Measurements from ENCODE around the gene FPR2.
"Not testable (repeated sequence)": the region's sequence is repeated elsewhere in the genome, so short reads cannot be mapped to it uniquely, and the experiment has no call there.

FPR2 gene

DNA sequence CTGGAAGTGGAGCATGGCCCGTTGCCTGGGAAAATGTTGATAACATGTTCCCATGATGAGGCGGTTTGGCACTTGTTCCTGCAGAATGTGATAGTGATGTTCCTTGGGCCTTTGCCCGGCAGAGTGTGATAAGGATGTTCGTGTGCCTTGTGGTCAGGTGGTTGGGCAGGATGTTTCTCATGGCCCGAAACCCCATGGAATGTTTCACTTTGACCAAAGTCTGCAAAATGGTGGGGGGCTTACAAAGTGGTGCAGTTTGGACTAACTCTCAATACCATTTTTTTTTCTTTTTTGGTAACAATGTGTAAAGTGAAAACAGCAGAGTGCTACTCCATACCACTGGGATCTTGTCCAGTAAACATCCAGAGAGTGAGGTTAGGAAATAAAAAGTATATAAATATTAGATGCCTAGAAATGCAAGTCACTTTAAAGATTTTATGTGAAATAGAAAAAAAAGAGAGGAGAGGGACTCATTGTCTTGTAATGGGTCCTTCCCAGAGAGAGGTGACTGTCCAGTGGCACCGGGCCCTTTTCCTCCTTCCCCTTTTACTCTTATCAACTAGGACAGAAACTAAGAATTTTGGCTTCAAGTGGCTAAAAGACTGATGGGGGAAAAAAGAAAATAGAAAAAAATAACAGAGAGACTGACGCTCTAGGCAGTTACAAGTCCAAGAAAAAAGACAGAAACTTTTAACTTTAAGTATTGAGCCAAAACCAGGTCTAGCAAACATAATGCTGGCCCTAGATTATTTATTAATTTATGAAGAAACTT lies 39.7 kb downstream of the FPR2 start:
- no peaks in the 10 kb centered on the region for H3K4me1 Mint-ChIP-seq (ENCODE audit: low read depth)
- H3K27ac Mint-ChIP-seq: no peak overlapping the region
- H3K9me3 Mint-ChIP-seq: peaks cover 10% of the 10 kb centered on the region
- peaks cover 7% of the 10 kb centered on the region for H3K27me3 Mint-ChIP-seq
- no peak overlapping the region for H3K4me3 Mint-ChIP-seq
- H3K36me3 Mint-ChIP-seq (ENCODE audit: low read depth): no peaks in the 10 kb centered on the region
- no peak for DNase-seq

DNA sequence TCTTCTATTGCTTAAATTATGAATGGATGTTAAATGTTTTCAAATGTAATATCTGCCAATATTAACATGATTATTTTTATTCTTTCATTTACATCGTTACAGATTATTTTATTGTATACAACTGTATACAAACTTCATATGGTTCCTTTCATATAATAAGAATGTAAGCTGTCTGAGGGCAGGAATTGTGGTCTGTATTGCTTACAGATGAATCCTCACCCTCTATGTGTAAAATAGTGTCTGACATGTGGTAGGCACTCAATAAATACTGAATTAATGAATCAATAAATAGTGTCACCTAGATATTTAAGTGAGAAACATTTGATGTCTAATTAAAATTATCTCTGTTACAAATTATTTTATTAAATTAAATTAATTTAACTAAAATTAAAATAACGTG lies 41.8 kb downstream of the FPR2 start:
- Mint-ChIP-seq H3K36me3 (ENCODE audit: low read depth) (no peaks in the 10 kb centered on the region), H3K4me3 (no peak overlapping the region), H3K27ac (no peak overlapping the region), H3K27me3 (peaks cover 4% of the 10 kb centered on the region), H3K9me3 (peaks cover 10% of the 10 kb centered on the region), H3K4me1 (ENCODE audit: low read depth) (no peaks in the 10 kb centered on the region)
- DNase-seq: no peak

DNA sequence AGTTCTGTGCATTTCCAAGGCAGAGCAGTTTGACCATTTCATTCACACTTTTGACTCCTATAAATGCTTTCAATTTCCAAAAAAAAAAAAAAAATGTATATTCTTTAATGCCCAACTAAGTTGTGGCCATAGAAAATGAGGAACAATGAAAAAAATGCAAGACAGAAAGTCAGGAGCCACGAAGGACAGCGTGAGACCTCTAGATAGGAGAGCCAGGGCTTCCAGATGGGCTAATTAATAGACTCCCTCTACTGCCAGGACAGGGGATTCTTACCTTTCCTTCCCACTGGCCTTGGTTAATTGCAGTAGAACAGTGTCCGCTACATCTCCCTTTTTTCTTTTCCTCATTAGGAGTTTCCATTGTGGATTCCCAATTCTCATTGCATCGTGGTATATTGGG lies 42.5 kb downstream of the FPR2 start:
- no peak overlapping the region for H3K27ac Mint-ChIP-seq
- H3K36me3 Mint-ChIP-seq (ENCODE audit: low read depth): no peaks in the 10 kb centered on the region

DNA sequence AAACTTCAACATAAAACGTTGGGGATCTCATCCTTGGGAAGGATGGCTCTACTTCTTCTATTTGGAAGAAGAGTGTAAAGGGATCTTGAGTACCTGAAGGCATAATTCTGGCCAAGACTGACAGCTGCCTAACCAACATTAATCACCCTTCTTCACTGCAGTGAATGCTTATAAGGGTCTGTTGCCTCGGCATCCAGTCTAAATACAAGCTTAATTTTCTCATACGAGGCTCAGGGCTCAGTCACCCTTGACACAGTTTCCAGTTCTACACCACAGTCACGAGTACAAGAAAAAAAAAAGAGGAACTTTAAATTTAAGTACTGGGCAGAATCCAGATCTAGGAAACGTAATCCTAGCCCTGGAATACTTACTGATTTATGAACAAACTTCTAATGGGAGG lies 43.0 kb downstream of the FPR2 start:
- Mint-ChIP-seq H3K4me1 (ENCODE audit: low read depth) (no peaks in the 10 kb centered on the region), H3K27me3 (peaks cover 4% of the 10 kb centered on the region), H3K36me3 (ENCODE audit: low read depth) (no peaks in the 10 kb centered on the region), H3K9me3 (peaks cover 10% of the 10 kb centered on the region), H3K4me3 (no peak overlapping the region), H3K27ac (no peak overlapping the region)
- no peak for DNase-seq

More for the DNA sequence above, 42.5 kb downstream of the FPR2 start:
- no peaks in the 10 kb centered on the region for H3K4me1 Mint-ChIP-seq (ENCODE audit: low read depth)
- no peak overlapping the region for H3K4me3 Mint-ChIP-seq
- DNase-seq: no peak
- peaks cover 4% of the 10 kb centered on the region for H3K27me3 Mint-ChIP-seq
- H3K9me3 Mint-ChIP-seq: peaks cover 10% of the 10 kb centered on the region

DNA sequence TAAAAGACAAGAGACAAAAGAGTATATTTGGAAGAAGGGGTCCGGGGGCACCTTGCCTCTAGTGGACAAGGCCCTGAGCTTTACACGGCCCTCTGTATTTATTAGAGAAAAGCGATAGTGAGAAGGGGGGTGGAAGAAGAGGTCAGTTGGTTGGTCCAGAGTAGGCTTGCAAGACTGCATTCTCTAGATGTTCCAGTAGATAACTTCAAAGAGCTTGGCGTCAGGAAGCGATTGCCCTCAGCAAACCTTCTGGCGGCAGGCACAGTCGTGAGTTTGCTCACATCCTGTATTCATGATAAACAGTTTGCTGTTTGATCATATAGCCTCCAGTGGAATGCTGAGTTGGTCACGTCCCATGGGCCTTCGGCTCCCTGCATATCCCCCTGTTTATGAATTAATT lies 43.8 kb downstream of the FPR2 start:
- H3K27ac Mint-ChIP-seq: not testable (repeated sequence)

DNA sequence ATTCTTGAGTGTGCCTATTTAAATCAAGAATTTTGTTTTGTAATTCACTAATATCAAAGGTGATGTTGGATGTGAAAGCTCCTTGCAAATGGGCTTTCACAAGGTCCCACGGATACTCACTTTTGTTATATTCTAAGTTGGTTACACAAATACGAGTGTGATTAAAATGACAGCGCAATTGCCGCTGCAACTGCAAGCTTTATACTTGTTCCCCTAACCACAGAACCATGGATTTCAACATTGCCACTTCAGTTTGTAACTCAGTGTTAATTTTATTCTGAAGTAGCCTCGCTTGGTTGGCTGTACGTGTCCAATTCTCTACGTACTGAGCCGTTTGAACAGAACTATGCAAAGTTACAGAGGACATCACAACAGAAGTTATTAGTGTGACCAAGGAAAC lies 44.4 kb downstream of the FPR2 start:
- H3K36me3 Mint-ChIP-seq (ENCODE audit: low read depth); H3K27me3 Mint-ChIP-seq; DNase-seq; H3K4me1 Mint-ChIP-seq (ENCODE audit: low read depth); H3K27ac Mint-ChIP-seq; H3K9me3 Mint-ChIP-seq; H3K4me3 Mint-ChIP-seq: not testable (repeated sequence)

More for the DNA sequence above, 43.8 kb downstream of the FPR2 start:
- H3K4me1 Mint-ChIP-seq (ENCODE audit: low read depth); H3K36me3 Mint-ChIP-seq (ENCODE audit: low read depth); H3K27me3 Mint-ChIP-seq; H3K4me3 Mint-ChIP-seq; H3K9me3 Mint-ChIP-seq; DNase-seq: not testable (repeated sequence)

DNA sequence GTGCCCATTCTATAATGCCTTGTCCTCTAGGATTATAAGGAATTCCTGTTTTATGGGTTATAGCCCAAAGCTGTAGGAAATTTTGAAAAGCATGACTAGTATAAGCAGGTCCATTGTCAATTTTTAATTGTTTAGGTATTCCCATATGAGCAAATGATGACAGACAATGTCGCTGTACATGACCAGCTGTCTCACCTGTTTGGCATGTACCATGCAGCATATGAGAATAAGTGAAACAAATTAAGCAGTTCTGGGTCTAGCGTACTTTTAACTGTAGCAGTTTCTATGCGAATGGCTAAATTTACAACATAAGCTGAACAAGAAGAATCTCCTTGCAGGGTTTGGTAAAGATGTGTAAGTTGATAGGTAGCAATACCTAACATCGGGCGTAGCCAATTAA lies 45.6 kb downstream of the FPR2 start:
- not testable (repeated sequence) for H3K27me3 Mint-ChIP-seq; H3K4me3 Mint-ChIP-seq; H3K36me3 Mint-ChIP-seq (ENCODE audit: low read depth); H3K4me1 Mint-ChIP-seq (ENCODE audit: low read depth); H3K27ac Mint-ChIP-seq; DNase-seq
- peaks cover 15% of the 10 kb centered on the region for H3K9me3 Mint-ChIP-seq

DNA sequence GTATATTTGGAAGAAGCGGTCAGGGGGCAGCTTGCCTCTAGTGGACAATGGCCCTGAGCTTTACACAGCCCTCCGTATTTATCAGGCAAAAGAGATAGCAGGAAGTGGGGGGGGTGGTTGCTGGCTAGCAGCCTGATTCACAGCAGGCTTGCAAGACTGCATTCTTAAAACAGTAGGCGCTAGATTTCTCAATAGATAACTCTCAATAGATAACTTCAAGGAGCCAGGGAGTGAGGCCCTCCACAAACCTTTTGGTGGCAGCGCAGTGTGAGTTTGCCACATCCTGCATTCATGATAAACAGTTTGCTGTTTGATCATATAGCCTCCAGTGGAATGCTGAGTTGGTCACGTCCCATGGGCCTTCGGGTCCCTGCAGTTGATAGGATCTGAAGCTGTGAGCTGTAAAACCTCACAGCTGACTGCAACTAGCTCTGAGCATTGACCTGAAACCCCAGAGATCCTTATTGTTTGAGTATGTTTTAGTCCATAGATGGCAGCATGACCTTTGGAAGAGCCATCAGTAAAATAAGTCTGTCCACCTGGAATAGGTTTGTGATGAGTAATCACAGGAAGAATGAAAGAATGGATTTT lies 46.2 kb downstream of the FPR2 start:
- H3K27ac Mint-ChIP-seq: no peak overlapping the region
- DNase-seq: no peak
- no peaks in the 10 kb centered on the region for H3K36me3 Mint-ChIP-seq (ENCODE audit: low read depth)
- no peaks in the 10 kb centered on the region for H3K4me1 Mint-ChIP-seq (ENCODE audit: low read depth)
- H3K4me3 Mint-ChIP-seq: no peak overlapping the region
- no peaks in the 10 kb centered on the region for H3K27me3 Mint-ChIP-seq
- peaks cover 15% of the 10 kb centered on the region for H3K9me3 Mint-ChIP-seq

DNA sequence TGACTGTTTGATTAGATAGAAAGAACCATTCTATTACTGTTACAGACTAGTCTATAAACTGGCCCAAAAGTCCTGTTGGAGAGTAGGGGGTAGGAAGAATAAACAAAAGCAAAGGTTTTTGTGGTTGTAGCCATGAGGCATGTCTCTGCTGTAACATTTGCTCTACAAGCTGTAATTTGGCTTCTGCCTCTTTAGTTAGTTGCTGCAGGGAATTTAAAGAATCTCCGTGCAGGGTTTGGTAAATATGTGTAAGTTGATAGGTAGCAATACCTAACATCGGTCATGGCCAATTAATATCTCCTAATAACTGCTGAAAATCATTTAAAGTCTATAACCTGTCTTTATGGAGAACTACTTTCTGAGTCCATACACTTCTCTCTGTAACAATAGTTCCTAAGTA lies 46.9 kb downstream of the FPR2 start:
- Mint-ChIP-seq H3K27me3 (no peaks in the 10 kb centered on the region), H3K4me1 (ENCODE audit: low read depth) (no peaks in the 10 kb centered on the region), H3K9me3 (peaks cover 15% of the 10 kb centered on the region), H3K27ac (no peak overlapping the region), H3K36me3 (ENCODE audit: low read depth) (no peaks in the 10 kb centered on the region), H3K4me3 (no peak overlapping the region)
- no peak for DNase-seq

DNA sequence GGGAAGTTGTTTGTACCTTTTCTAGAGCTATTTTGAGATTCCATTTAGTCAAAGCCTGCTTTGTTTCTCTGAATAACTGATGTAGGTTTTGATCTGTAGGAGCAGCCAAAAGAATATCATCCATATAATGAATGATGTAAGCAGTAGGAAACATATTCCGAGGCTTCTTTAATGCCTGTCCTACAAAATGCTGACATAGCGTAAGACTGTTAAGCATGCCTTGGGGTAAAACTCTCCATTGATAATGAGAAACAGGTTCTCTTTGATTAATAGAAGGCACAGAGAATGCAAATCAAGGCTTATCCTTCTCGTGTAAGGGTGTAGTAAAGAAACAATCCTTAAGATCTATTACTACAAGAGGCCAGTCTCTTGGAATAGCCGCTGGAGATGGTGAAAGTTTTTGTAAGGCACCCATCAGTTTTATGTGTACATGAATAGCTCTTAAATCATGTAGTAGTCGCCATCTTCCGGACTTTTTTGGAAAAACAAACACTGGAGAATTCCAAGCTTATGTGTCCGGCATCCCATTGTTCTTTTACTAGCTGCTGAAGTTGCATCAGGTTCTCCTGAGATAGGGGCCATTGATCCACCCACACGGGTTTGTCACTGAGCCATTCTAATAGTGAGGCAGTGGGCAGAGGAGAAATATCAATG lies 47.5 kb downstream of the FPR2 start:
- Mint-ChIP-seq H3K27me3 (no peaks in the 10 kb centered on the region), H3K36me3 (ENCODE audit: low read depth) (no peaks in the 10 kb centered on the region), H3K4me3 (no peak overlapping the region), H3K27ac (no peak overlapping the region), H3K4me1 (ENCODE audit: low read depth) (no peaks in the 10 kb centered on the region), H3K9me3 (peaks cover 12% of the 10 kb centered on the region)
- DNase-seq: no peak

DNA sequence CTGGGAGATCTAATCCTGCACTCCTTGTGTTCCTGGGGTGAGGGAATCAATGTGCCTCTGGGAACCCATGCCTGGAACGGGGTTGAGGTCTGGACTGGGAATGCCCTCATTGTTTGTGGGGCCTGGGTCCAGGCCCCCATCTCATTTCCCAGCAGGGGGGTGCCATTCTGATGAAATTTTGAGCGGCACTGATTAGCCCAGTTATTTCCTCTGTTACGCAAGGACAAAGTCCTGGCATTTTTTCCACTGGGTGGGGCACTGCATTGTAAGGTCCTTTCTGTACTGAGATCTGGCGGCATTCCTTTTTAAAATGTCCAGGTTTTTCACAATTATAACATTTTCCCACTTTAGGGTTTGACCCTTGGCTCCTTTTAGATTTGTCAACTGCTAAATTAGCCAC lies 48.8 kb downstream of the FPR2 start:
- Mint-ChIP-seq H3K4me3 (no peak overlapping the region), H3K36me3 (ENCODE audit: low read depth) (no peaks in the 10 kb centered on the region), H3K9me3 (peaks cover 15% of the 10 kb centered on the region), H3K27me3 (no peaks in the 10 kb centered on the region), H3K4me1 (ENCODE audit: low read depth) (no peaks in the 10 kb centered on the region), H3K27ac (no peak overlapping the region)
- DNase-seq: no peak

DNA sequence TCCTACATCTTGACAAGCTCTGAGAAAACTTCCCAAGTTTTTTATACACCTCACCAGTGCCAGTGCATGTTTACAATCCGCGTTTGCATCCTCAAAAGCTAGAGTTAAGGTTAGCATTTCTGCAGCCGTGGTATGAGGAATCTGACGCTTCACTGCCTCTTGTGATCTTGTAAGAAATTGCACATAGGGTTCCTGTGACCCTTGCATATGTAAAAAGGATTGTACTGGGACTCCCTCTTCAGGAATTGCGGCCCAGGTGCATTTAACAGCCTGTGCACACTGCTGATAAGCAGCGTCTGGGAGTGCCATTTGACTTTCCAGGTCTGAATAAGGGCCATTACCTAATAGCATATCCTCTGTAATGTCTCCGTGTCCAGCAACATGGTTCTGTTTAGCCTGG lies 49.2 kb downstream of the FPR2 start:
- Mint-ChIP-seq H3K4me3 (no peak overlapping the region), H3K9me3 (peaks cover 15% of the 10 kb centered on the region), H3K4me1 (ENCODE audit: low read depth) (no peaks in the 10 kb centered on the region), H3K27me3 (no peaks in the 10 kb centered on the region), H3K36me3 (ENCODE audit: low read depth) (no peaks in the 10 kb centered on the region), H3K27ac (no peak overlapping the region)
- DNase-seq: no peak

DNA sequence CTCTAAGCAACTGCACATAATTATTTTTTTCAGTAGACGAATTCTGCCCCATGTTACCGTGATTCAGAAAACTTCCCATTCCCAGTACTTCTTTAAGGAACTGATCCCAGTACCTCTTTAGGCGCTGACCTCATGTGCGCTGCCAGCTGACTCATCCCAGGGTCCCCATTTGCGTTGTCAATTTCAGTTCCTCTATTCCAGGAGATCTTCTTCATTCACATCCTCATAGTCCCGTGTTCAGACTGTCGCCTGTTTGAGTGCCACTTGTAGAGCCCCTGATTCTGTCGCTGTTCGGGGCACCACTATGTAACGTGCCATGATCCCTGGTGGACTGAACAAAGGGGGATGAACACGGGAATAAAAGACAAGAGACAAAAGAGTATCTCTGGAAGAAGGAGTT lies 50.4 kb downstream of the FPR2 start:
- Mint-ChIP-seq H3K27me3 (no peaks in the 10 kb centered on the region), H3K4me1 (ENCODE audit: low read depth) (no peaks in the 10 kb centered on the region), H3K36me3 (ENCODE audit: low read depth) (no peaks in the 10 kb centered on the region), H3K4me3 (no peak overlapping the region), H3K9me3 (peaks cover 20% of the 10 kb centered on the region), H3K27ac (no peak overlapping the region)
- no peak for DNase-seq

DNA sequence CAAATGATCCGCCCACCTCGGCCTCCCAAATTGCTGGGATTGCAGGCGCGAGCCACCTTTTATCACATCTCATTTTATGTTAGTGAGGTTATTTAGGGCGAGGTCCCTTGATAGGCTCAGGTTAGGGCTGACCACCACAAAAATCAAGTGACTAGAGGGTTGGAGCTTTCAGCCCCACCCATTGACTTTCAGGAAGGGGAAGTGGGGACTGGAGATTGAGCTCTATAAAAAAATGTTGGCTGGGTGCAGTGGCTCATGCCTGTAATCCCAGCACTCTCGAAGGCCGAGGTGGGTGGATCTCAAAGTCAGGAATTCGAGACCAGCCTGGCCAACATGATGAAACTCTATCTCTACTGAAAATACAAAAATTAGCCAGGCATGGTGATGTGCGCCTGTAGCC lies 54.1 kb downstream of the FPR2 start:
- Mint-ChIP-seq H3K4me1 (ENCODE audit: low read depth) (no peaks in the 10 kb centered on the region), H3K36me3 (ENCODE audit: low read depth) (no peaks in the 10 kb centered on the region), H3K9me3 (peaks cover 41% of the 10 kb centered on the region), H3K27ac (no peak overlapping the region), H3K4me3 (no peak overlapping the region), H3K27me3 (no peaks in the 10 kb centered on the region)
- no peak for DNase-seq

DNA sequence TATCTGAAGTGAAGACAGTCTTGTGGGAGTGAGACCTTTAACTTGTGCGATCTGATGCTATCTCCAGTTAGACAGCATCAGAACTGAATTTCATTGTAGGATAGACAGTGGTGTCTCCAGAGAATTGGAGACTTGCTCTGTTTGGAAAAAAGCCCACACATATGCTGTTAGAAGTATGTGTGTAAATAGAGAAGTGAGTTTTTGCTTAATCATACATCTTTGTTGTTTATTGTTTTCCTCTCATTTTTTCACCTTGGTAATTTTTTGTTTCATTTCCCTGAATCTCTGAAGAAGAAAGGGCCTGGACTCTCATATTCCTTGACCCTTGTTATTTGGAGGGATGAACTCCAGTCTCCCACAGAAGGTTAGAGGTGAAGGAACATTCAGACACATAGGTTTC lies 55.7 kb downstream of the FPR2 start:
- no peak overlapping the region for H3K4me3 Mint-ChIP-seq
- peaks cover 44% of the 10 kb centered on the region for H3K9me3 Mint-ChIP-seq
- DNase-seq: no peak

More for the DNA sequence above, 55.7 kb downstream of the FPR2 start:
- Mint-ChIP-seq H3K27me3 (no peaks in the 10 kb centered on the region), H3K4me1 (ENCODE audit: low read depth) (no peaks in the 10 kb centered on the region), H3K36me3 (ENCODE audit: low read depth) (no peaks in the 10 kb centered on the region), H3K27ac (no peak overlapping the region)

Data from activated T-cell treated with anti-CD3 and anti-CD28 coated beads, Interleukin-2, amount 50 U/mL, for 24 hours (primary cell).